Neuron (in vitro differentiated cells): ENCODE measurements around the gene HGFAC.
"Not testable (repeated sequence)": the region's sequence is repeated elsewhere in the genome, so short reads cannot be mapped to it uniquely, and the experiment has no call there.

Experiments
- H2AFZ ChIP-seq: one replicate; pipeline ENCODE4 v1.6.1; 2013; ENCODE audit warnings: low read depth, mild to moderate bottlenecking, inconsistent platforms, low read length, moderate library complexity
- H3K27me3 ChIP-seq: one replicate; pipeline ENCODE4 v1.6.1; 2013; ENCODE audit warnings: low read length; ENCODE audit not compliant: insufficient read depth
- H3K36me3 ChIP-seq: one replicate; pipeline ENCODE4 v1.6.1; 2013; ENCODE audit warnings: low read length; ENCODE audit not compliant: insufficient read depth
- H3K4me1 ChIP-seq: one replicate; pipeline ENCODE4 v1.6.1; 2013; ENCODE audit warnings: low read length; ENCODE audit not compliant: insufficient read depth
- H3K4me3 ChIP-seq: 2 replicates; pipeline ENCODE4 v1.5.1; 2013; ENCODE audit warnings: mild to moderate bottlenecking, low read length, moderate library complexity
- H3K9me3 ChIP-seq: one replicate; pipeline ENCODE4 v1.6.1; 2013; ENCODE audit warnings: low read length

HGFAC gene

DNA sequence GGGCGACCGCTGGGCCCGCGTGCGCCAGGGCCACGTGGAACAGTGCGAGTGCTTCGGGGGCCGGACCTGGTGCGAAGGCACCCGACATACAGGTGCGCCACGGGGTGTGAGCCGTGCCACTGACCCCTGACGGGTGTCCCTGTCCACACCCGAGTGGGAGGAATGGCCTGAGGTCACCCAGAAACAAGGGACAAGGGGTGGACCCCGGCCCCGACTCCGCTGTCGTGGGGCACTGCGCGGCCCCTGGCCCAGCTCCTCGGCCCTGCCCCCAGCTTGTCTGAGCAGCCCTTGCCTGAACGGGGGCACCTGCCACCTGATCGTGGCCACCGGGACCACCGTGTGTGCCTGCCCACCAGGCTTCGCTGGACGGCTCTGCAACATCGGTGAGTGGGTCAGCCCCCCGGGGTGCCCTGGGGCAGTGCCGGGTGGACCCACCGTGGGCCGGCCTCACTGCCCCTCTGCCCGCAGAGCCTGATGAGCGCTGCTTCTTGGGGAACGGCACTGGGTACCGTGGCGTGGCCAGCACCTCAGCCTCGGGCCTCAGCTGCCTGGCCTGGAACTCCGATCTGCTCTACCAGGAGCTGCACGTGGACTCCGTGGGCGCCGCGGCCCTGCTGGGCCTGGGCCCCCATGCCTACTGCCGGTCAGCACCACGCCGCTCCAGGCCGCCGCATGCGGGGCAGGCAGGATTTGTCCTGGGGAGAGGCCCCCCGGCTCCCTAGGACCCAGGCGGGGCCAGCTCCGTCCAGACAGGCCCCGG lies 2.8 kb downstream of the HGFAC start:
- H3K4me3 ChIP-seq = no peak overlapping the region
- no peaks in the 10 kb centered on the region for H3K27me3 ChIP-seq
- no peaks in the 10 kb centered on the region for H3K36me3 ChIP-seq
- H3K4me1 ChIP-seq = peaks cover 2% of the 10 kb centered on the region
- no peak overlapping the region for H2AFZ ChIP-seq
- H3K9me3 ChIP-seq = no peaks in the 10 kb centered on the region

DNA sequence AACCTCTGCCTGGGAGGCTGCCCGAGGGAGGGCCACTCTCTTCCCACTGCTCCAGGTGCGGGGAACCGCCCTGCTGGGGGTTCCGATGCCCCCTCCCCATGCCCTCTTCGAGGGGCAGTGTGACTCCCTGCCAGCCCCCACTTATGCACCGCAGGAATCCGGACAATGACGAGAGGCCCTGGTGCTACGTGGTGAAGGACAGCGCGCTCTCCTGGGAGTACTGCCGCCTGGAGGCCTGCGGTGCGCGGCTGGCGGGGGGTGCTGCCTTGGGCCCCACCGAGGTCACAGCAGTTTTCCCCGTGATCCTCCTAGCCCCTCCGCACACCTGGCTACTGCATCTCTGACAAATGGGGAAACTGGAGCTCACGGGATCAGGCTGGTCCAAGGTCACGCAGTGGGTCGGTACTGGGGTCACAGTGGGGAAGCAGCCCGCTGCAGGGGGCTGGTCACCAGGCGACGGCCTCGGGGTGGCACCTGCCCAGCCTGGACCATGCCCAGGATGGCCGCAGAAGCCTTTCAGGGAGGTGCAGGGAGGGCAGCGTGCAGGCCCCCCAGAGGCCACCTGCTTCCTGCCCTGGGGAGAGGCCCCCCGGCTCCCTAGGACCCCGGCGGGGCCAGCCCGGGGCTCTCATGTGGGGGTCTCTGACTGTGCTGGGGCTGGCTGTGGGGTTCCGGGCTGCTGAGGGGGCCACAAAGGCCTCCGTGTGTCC lies 3.5 kb downstream of the HGFAC start:
- H3K36me3 ChIP-seq = no peaks in the 10 kb centered on the region
- H3K4me3 ChIP-seq = no peak overlapping the region
- H3K27me3 ChIP-seq = no peaks in the 10 kb centered on the region
- H3K4me1 ChIP-seq = peaks cover 6% of the 10 kb centered on the region
- H2AFZ ChIP-seq = no peak overlapping the region
- H3K9me3 ChIP-seq = no peaks in the 10 kb centered on the region

DNA sequence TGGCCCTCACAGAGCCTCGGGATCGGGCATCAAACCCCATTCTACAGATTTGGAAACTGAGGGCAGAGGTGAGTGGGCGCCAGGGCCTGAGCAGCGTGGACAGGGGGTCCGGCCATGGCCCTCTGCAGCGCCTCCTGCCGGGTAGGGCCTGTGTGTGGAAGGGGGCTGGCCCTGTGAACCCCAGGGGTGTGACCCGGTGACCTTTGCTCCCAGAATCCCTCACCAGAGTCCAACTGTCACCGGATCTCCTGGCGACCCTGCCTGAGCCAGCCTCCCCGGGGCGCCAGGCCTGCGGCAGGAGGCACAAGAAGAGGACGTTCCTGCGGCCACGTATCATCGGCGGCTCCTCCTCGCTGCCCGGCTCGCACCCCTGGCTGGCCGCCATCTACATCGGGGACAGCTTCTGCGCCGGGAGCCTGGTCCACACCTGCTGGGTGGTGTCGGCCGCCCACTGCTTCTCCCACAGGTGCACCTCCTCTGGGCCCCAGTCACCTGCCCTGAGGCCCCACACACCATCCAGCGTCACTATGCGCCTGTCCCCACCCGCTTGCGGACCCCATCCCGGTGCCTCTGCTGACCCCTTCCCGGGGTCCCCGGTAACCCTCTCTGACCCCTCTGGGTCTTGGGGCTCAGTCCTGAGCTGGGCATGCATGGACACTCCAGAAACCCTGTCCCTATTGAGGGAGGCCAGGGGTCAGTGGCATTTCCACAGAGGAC lies 4.2 kb downstream of the HGFAC start:
- H2AFZ ChIP-seq = no peak overlapping the region
- no peaks in the 10 kb centered on the region for H3K9me3 ChIP-seq
- no peaks in the 10 kb centered on the region for H3K27me3 ChIP-seq
- H3K4me3 ChIP-seq = no peak overlapping the region
- H3K36me3 ChIP-seq = no peaks in the 10 kb centered on the region
- H3K4me1 ChIP-seq = peaks cover 6% of the 10 kb centered on the region

DNA sequence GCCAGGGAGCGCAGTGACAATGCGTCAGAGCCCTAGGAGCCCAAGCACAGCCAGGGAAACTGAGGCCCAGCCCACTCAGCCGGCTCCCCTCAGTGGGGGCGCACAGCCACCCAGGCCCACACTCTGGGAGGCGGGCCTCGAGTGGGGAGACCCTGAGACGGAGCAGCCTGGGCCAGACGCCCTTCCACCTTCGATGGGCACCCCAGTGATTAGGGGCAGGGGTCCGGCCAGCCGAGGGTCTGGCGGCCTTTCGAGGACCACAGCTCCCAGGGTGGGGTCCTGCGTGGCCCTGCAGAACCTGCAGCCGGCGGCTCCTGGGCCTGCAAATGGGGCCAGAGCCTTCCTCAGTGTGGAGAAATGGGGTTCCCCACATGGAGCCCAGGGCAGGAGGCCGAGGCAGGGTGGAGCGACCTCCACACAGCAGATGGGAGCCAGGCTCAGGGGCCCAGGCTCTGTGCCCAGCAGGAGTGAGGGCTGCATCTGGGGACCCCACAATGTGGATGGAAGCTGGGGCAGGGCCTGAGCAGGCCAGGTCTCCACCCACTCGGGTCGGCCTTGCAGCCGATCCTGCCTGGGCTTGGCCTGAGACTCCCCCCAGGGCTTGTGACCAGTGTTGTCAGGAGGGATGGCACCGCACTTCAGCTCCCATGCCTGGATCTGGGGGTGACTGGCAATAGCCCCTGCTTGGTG lies 5.0 kb downstream of the HGFAC start:
- Histone ChIP-seq H3K9me3 (no peaks in the 10 kb centered on the region), H3K4me3 (no peak overlapping the region), H3K4me1 (peaks cover 6% of the 10 kb centered on the region), H3K27me3 (no peaks in the 10 kb centered on the region), H2AFZ (no peak overlapping the region), H3K36me3 (no peaks in the 10 kb centered on the region)

DNA sequence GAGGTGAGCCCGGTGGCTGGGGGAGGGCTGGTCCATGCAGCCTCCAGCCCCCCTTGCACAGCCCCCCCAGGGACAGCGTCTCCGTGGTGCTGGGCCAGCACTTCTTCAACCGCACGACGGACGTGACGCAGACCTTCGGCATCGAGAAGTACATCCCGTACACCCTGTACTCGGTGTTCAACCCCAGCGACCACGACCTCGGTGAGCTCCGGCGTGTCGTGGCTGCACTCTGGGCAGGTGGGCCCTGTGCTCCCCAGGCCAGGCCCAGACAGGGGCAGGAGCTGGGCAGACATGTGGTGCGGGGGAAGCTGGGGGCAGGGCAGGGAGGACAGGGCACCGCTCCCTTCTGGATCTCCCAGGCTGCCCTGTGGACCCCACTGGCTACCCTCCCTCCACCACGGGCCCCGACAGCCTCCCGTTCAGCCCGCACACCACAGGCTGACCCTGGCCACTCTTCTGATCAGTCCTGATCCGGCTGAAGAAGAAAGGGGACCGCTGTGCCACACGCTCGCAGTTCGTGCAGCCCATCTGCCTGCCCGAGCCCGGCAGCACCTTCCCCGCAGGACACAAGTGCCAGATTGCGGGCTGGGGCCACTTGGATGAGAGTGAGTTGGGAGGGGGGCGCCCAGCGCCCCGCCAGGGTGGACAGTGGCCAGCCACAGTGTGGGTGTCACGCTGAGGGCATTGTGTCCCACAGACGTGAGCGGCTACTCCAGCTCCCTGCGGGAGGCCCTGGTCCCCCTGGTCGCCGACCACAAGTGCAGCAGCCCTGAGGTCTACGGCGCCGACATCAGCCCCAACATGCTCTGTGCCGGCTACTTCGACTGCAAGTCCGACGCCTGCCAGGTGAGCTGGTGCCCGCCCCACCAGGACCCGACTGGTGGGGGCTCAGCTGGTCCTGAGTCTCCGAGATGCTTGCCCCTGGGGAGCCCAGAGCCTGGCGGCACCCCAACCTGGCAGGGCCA lies 5.9 kb downstream of the HGFAC start:
- Histone ChIP-seq H3K4me3 (no peak overlapping the region), H3K9me3 (no peaks in the 10 kb centered on the region), H3K27me3 (no peaks in the 10 kb centered on the region), H3K4me1 (peaks cover 6% of the 10 kb centered on the region), H3K36me3 (no peaks in the 10 kb centered on the region), H2AFZ (no peak overlapping the region)

DNA sequence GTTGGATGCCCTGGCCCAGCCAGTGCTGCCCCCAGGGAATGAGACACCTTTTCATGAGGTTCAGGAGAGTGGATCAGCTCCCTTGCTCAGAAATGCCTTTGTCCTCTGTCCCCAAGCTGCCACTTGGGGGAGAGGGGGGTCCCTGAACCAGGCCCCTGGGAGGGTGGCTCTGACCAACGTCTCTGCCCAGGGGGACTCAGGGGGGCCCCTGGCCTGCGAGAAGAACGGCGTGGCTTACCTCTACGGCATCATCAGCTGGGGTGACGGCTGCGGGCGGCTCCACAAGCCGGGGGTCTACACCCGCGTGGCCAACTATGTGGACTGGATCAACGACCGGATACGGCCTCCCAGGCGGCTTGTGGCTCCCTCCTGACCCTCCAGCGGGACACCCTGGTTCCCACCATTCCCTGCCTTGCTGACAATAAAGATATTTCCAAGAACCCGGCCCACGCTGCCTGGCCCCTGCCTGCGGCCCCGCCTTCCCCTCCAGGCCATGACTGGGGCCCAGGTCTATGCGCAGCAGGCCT lies 7.3 kb downstream of the HGFAC start:
- Histone ChIP-seq H3K4me3 (no peak overlapping the region), H3K4me1 (peaks cover 6% of the 10 kb centered on the region), H3K36me3 (no peaks in the 10 kb centered on the region), H2AFZ (no peak overlapping the region), H3K9me3 (no peaks in the 10 kb centered on the region), H3K27me3 (no peaks in the 10 kb centered on the region)

DNA sequence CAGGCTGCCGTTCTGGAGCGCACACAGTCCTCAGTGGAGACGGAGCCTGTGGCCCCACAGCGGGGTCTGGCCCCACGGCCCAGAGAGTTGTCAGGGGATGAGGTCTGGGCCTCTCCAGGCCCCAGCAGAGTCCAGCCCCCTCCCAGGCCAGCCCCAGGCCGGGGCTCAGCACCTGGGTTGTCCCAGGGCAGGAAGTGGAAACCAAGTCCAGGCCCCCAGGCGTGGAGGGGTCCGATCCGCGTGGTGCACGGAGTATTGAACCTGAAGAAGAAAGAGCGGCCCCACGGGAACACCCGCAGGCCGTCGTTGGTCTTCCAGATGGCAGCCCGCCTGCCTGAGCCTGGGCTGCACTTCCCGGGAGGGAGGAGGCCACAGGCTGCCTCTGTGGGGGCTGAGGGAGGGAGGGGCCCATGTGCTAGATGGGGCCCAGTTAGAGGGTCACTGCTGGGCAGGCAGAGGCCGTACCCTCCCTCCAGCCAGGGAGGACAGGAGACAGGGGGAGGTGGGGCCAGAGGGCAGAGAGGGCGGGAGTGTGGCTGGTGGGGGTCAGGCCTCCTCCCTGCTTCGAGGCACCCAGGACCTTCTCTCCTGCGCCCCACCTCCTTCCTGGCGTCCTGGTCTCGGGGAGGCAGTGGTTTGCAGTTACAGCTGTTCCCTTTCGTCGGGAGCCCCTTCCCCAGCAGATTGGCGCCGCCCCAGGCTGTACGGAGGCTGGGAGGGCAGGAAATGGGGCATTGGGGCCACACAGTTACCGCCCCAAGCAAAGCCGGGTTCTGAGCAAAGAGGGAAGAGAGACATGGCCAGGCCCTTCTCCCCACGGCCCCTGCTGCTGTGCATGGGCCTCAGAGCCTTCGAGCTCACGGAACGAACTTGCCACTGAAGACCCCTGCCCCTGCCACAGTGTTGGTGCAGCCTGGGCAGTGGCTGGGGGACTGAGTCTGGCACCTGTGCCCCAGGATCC lies 8.1 kb downstream of the HGFAC start:
- Histone ChIP-seq H3K27me3 (no peaks in the 10 kb centered on the region), H3K36me3 (no peaks in the 10 kb centered on the region), H3K4me1 (peaks cover 6% of the 10 kb centered on the region), H3K9me3 (no peaks in the 10 kb centered on the region), H2AFZ (no peak overlapping the region), H3K4me3 (no peak overlapping the region)

DNA sequence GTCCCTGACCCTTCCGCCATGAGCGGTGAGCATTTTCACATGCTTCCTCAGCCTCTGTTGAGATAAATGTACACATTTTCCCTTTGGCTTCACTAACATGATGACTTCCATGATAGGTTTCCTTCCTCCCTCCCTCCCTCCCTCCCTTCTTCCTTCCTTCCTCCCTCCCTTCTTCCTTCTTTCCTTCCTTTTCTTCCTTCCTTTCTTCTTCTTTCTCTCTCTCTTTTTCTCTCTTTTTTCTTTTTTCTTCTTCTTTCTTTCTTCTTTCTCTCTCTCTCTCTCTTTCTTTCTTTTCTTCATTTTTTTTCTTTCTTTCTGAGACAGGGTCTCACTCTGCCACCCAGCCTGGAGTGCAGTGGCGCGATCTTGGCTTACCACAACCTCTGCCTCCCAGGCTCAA lies 8.9 kb downstream of the HGFAC start:
- Histone ChIP-seq H3K36me3 (no peaks in the 10 kb centered on the region), H3K27me3 (no peaks in the 10 kb centered on the region), H2AFZ (no peak overlapping the region), H3K4me1 (peaks cover 6% of the 10 kb centered on the region), H3K4me3 (no peak overlapping the region), H3K9me3 (no peaks in the 10 kb centered on the region)

DNA sequence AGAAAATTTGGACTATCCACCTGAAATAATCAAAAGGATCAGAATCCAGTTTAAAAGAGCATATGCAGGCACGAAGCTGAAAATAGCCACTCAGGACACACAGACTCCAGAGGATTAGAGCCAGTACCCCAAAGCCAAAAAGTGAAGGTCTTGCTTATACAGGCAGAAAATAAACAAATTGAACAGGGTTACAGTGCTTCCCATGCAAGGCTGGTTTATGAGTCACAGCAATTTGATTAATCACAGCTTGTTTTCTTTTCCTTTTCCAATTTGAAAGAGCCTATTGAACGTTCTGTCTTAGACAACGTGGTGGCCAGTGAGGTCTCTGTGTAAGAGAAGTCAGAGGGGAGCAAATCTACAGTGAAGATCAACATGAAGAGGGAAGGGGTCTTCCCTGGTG lies 10.2 kb downstream of the HGFAC start:
- Histone ChIP-seq H3K9me3 (no peaks in the 10 kb centered on the region), H2AFZ (no peak overlapping the region), H3K4me3 (no peak overlapping the region), H3K4me1 (peaks cover 6% of the 10 kb centered on the region), H3K36me3 (no peaks in the 10 kb centered on the region), H3K27me3 (no peaks in the 10 kb centered on the region)

DNA sequence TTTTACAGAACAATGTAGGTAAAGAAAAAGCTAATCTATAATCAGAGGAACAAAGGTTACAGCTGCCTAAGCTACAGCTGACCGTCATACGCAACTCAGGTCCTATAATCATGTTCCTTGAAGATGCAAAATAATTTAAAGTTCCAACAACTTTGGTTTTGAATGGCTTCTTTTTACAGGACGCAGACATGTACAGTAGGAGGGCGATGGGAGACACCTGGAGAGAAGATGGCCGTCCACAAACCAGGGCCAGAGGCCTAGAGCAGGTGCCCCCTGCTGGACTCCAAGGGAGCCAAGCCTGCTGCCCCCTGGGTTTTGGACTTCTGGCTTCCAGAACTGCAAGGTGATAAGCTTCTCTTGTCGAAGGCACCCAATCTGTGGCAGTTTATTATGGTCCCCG lies 10.6 kb downstream of the HGFAC start:
- no peak overlapping the region for H3K4me3 ChIP-seq
- H3K27me3 ChIP-seq = no peaks in the 10 kb centered on the region
- no peaks in the 10 kb centered on the region for H3K36me3 ChIP-seq
- H3K9me3 ChIP-seq = no peaks in the 10 kb centered on the region
- peaks cover 6% of the 10 kb centered on the region for H3K4me1 ChIP-seq
- H2AFZ ChIP-seq = no peak overlapping the region

DNA sequence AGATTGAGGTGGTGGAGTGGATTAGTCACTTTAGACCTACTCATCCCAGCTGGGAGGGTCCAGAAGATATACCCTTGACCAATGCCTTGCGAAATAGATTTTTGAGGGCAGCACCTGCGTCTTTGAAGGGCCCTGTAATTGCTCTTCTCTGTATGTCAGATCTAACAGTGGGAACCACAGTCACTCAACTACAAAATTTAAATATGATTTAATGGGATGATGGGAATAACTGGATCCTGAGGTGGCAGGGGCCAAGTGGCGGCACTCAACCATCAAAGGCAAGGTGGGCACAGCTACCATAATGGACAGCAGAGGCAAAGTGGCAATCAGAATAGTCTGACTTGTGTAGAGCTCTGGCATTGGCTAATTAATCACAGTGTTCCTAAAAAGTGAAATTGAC lies 13.8 kb downstream of the HGFAC start:
- H3K36me3 ChIP-seq, H2AFZ ChIP-seq, H3K9me3 ChIP-seq, H3K27me3 ChIP-seq, H3K4me3 ChIP-seq, H3K4me1 ChIP-seq: not testable (repeated sequence)
